GM23338 (cell line): ENCODE measurements around the gene NOSIP. TPM values are rescaled to one million over a fixed set of nuclear protein-coding genes. Genes with fewer than 3 reads are reported as not detected.
A peak's percentile ranks its signal among the peaks of the same experiment; 100 is the strongest.

Experiments used
- ATAC-seq: fragments of 200-7000 bp; cut with Tn5 transposase; 3 replicates; pipeline ENCODE4 v1.9.1; 2020
- DNase-seq: peaks from one replicate; pipeline ENCODE4 v3.0.0-alpha.2; 2015; ENCODE audit warnings: low spot score
- H2AFZ ChIP-seq: fragments of 200-600 bp; sonication (generic); 2 replicates; pipeline ENCODE4 v1.8.0; 2016; ENCODE audit warnings: antibody characterized with exemption, mild to moderate bottlenecking, moderate library complexity
- H3F3A ChIP-seq: fragments of 200-600 bp; sonication (generic); replicated peaks from 2 replicates; pipeline ENCODE4 v1.8.0; 2017; ENCODE audit warnings: antibody characterized with exemption, mixed run types, low read depth
- H3K27ac ChIP-seq: fragments of 200-600 bp; sonication (generic); 2 replicates; pipeline ENCODE4 v1.6.1; 2016; ENCODE audit warnings: low read depth
- H3K27me3 ChIP-seq: fragments of 200-600 bp; sonication (generic); 2 replicates; pipeline ENCODE4 v1.8.0; 2016; ENCODE audit warnings: mild to moderate bottlenecking, mixed run types, moderate library complexity; ENCODE audit not compliant: insufficient read depth
- H3K36me3 ChIP-seq: fragments of 200-600 bp; sonication (generic); 2 replicates; pipeline ENCODE4 v1.8.0; 2016; ENCODE audit warnings: mild to moderate bottlenecking; ENCODE audit not compliant: insufficient read depth
- H3K4me1 ChIP-seq: fragments of 200-600 bp; sonication (generic); 2 replicates; pipeline ENCODE4 v1.8.0; 2016; ENCODE audit warnings: mild to moderate bottlenecking, moderate library complexity; ENCODE audit not compliant: insufficient read depth
- H3K4me2 ChIP-seq: fragments of 200-600 bp; sonication (generic); 2 replicates; pipeline ENCODE4 v1.7.1; 2017; ENCODE audit warnings: mixed run types
- H3K4me3 ChIP-seq: fragments of 200-600 bp; sonication (generic); 2 replicates; pipeline ENCODE4 v1.6.1; 2016; ENCODE audit warnings: mixed run types
- H3K79me2 ChIP-seq: fragments of 200-600 bp; sonication (generic); replicated peaks from 2 replicates; pipeline ENCODE4 v1.8.0; 2017; ENCODE audit warnings: mild to moderate bottlenecking; ENCODE audit not compliant: insufficient read depth
- H3K9me2 ChIP-seq: fragments of 200-600 bp; sonication (generic); 2 replicates; pipeline ENCODE4 v1.8.0; 2017; ENCODE audit not compliant: insufficient read depth
- H4K20me1 ChIP-seq: fragments of 200-600 bp; sonication (generic); replicated peaks from 2 replicates; pipeline ENCODE4 v1.8.0; 2017; ENCODE audit warnings: mild to moderate bottlenecking; ENCODE audit not compliant: insufficient read depth
- H3K27ac Mint-ChIP-seq: 2 replicates; pipeline ENCODE4 v1.8.0; 2020; ENCODE audit warnings: inconsistent platforms, mild to moderate bottlenecking, moderate library complexity, mixed read lengths
- H3K27me3 Mint-ChIP-seq: 3 replicates; pipeline ENCODE4 v1.8.0; 2022; ENCODE audit warnings: low read depth, mild to moderate bottlenecking, moderate library complexity, mixed read lengths, inconsistent platforms; ENCODE audit not compliant: insufficient read depth, poor library complexity
- H3K36me3 Mint-ChIP-seq: 3 replicates; pipeline ENCODE4 v1.8.0; 2021; ENCODE audit warnings: low read depth, mild to moderate bottlenecking, inconsistent platforms, moderate library complexity, mixed read lengths
- H3K4me1 Mint-ChIP-seq: 3 replicates; pipeline ENCODE4 v1.8.0; 2020; ENCODE audit warnings: mild to moderate bottlenecking, inconsistent platforms, mixed read lengths
- H3K4me3 Mint-ChIP-seq: 3 replicates; pipeline ENCODE4 v1.8.0; 2021; ENCODE audit warnings: moderate library complexity, mild to moderate bottlenecking, inconsistent platforms, mixed read lengths
- H3K9me3 Mint-ChIP-seq: 3 replicates; pipeline ENCODE4 v1.8.0; 2020; ENCODE audit warnings: moderate library complexity, mild to moderate bottlenecking, inconsistent platforms, mixed read lengths
- CREB1 ChIP-seq: fragments of 250-450 bp; sonication (Bioruptor Pico); IDR thresholded peaks from 2 replicates; pipeline ENCODE4 v1.5.0; 2020; ENCODE audit warnings: low read depth, mild to moderate bottlenecking, moderate library complexity
- CTCF ChIP-seq, 2 experiments: fragments of 200-600 bp in 1 of 2; sonication (generic) in 1 of 2; conservative IDR thresholded peaks; 2 replicates each; pipeline versions ENCODE4 v1.5.1 to v1.6.1; 2016 to 2017; ENCODE audit warnings: antibody characterized with exemption in 2 of 2, low read depth in 2 of 2, mild to moderate bottlenecking in 2 of 2, moderate library complexity in 1 of 2
- ETS1 ChIP-seq: IDR thresholded peaks from 2 replicates; pipeline ENCODE4 v1.6.1; 2016; ENCODE audit warnings: antibody characterized with exemption
- EZH2 ChIP-seq: fragments of 200-600 bp; sonication (generic); IDR thresholded peaks from one replicate; pipeline ENCODE4 v1.8.0; 2017; ENCODE audit warnings: antibody characterized with exemption, mild to moderate bottlenecking, low read depth; ENCODE audit not compliant: unreplicated experiment
- EZH2phosphoT487 ChIP-seq: fragments of 200-600 bp; sonication (generic); IDR thresholded peaks from one replicate; pipeline ENCODE4 v1.8.1; 2018; ENCODE audit warnings: antibody characterized with exemption; ENCODE audit not compliant: unreplicated experiment
- JUNB ChIP-seq: IDR thresholded peaks from one replicate; pipeline ENCODE4 v1.6.1; 2016; ENCODE audit warnings: antibody characterized with exemption; ENCODE audit not compliant: unreplicated experiment
- NANOG ChIP-seq: IDR thresholded peaks from 2 replicates; pipeline ENCODE4 v1.6.1; 2016; ENCODE audit warnings: antibody characterized with exemption, borderline replicate concordance
- POLR2AphosphoS5 ChIP-seq: IDR thresholded peaks from 2 replicates; pipeline ENCODE4 v1.6.1; 2016; ENCODE audit warnings: antibody characterized with exemption, low read depth
- REST ChIP-seq: IDR thresholded peaks from one replicate; pipeline ENCODE4 v1.6.1; 2018; ENCODE audit warnings: antibody characterized with exemption; ENCODE audit not compliant: unreplicated experiment
- STAT1 ChIP-seq: IDR thresholded peaks from one replicate; pipeline ENCODE4 v1.6.1; 2016; ENCODE audit warnings: antibody characterized with exemption; ENCODE audit not compliant: unreplicated experiment
- ZNF114 ChIP-seq: fragments of 250-450 bp; sonication (Bioruptor Pico); IDR thresholded peaks from 2 replicates; pipeline ENCODE4 v1.5.0; 2020; ENCODE audit warnings: mild to moderate bottlenecking, moderate library complexity
- ZNF331 ChIP-seq: fragments of 250-450 bp; sonication (Bioruptor Pico); IDR thresholded peaks from 2 replicates; pipeline ENCODE4 v1.5.0; 2020; ENCODE audit warnings: low read depth, mild to moderate bottlenecking, moderate library complexity
- ZNF462 ChIP-seq: fragments of 250-450 bp; sonication (Bioruptor Pico); IDR thresholded peaks from 2 replicates; pipeline ENCODE4 v1.5.0; 2020; ENCODE audit warnings: mild to moderate bottlenecking, moderate library complexity
- polyA plus RNA-seq: library from polyadenylated mRNA; unstranded; fragments of >200 nt; fragmentation: Nextera tagmentation; extraction: Ambion mirVana; gene quantifications from 2 replicates; pipeline ENCODE4 v1.2.1, GENCODE V29; 2016
- total RNA-seq: library from RNA; depleted of rRNA; stranded (reverse); fragments of >200 nt; shearing (Covaris generic); gene quantifications from 2 replicates; pipeline ENCODE4 v1.2.3, GENCODE V29; 2014

Gene NOSIP
- total and polyA plus RNA-seq, 2 experiments from 2014 or later = 88.5 to 143 TPM

DNA sequence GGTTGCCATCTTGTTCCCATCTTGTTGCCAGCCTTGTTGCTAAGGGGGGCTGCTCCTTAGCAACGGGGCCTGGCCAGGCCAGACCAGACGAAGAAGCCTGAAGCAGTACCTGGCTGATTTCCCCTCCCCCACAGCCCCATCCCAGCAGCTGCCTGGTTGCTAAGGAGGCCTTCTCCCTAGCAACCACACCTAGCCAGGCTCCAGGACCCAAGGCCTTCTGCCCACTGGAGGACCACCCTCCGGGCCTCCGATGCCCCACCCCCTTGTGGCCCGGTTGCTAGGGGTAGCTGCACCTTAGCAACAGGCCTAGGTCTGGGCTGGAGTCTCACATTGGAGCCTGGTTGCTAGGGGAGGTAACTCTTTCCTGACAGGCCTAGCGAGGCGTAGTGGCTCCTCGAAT lies 4.7 kb upstream of the NOSIP start:
- H3K27ac ChIP-seq = no peak overlapping the region
- no peak overlapping the region for H3K4me2 ChIP-seq
- no peaks in the 10 kb centered on the region for H3K36me3 Mint-ChIP-seq

More for the DNA sequence above, 4.7 kb upstream of the NOSIP start:
- Mint-ChIP-seq H3K4me1 (peaks cover 17% of the 10 kb centered on the region), H3K27ac (no peak overlapping the region), H3K4me3 (no peak overlapping the region; the same call in 2 of the 3 replicates), H3K9me3 (no peaks in the 10 kb centered on the region), H3K27me3 (peaks cover 3% of the 10 kb centered on the region)
- Histone ChIP-seq H3K9me2 (no peaks in the 10 kb centered on the region), H3K4me1 (peaks cover 19% of the 10 kb centered on the region; the same call in 1 of the 2 replicates), H2AFZ (no peak overlapping the region), H3K4me3 (no peak overlapping the region), H3K36me3 (no peaks in the 10 kb centered on the region), H3K27me3 (no peaks in the 10 kb centered on the region), H3F3A (peaks cover 11% of the 10 kb centered on the region; the same call in 1 of the 2 replicates), H3K79me2 (peaks cover 2% of the 10 kb centered on the region), H4K20me1 (no peaks in the 10 kb centered on the region)
- DNase-seq (peak; percentile 92), ATAC-seq (peak; percentile 55)
- no peak for TF ChIP-seq EZH2
- TF ChIP-seq CREB1 (CRISPR knock-in tag) = no peak
- no peak for TF ChIP-seq POLR2AphosphoS5
- no peak for TF ChIP-seq ZNF114 (CRISPR knock-in tag)
- no peak for TF ChIP-seq CTCF (conservative IDR thresholded peaks at IDR 0.05; ENCODE audit: low read depth in 2 of 2)
- TF ChIP-seq JUNB = no peak
- no peak for TF ChIP-seq ZNF331 (CRISPR knock-in tag)
- TF ChIP-seq EZH2phosphoT487 = no peak
- no peak for TF ChIP-seq ZNF462 (CRISPR knock-in tag)
- no peak for TF ChIP-seq NANOG
- TF ChIP-seq REST = no peak
- TF ChIP-seq ETS1 = no peak
- no peak for TF ChIP-seq STAT1
